MM.1S (cell line): ENCODE data around the gene IGF1R.

ENCODE experiments used
- EZH2 ChIP-seq: fragments of 300-600 bp; sonication (generic); optimal IDR thresholded peaks from 2 replicates; pipeline ENCODE3; 2017; ENCODE audit warnings: low read depth, mild to moderate bottlenecking, antibody characterized with exemption, low read length, mixed read lengths
- TF ChIP-seq, protein P1 (sequence below): fragments of 300-600 bp; sonication (generic); IDR thresholded peaks from 2 replicates; pipeline ENCODE4 v1.5.1; 2016; ENCODE audit warnings: antibody characterized with exemption, low read length, mixed read lengths

DNA sequence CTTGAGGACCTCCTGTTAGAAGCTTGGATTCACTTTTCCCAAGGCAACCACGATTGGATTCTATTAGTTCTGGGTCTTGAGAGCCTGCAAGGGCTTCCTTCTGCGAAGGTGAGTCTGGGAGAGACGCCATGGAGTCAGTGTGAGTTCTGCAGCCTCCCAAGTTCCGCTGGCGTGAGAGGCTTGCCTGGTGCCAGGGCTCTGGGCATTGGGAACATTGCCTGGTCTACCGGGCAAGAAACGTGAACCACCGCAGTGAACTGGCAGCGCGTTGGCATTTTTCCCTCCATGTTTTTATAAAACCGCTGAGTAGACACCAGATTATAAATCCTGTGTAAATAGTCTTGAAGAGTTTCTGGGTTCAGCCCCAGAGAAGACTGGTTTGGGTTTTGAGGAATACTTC lies 160.9 kb downstream of the IGF1R start:
- TF ChIP-seq, protein P1, sequence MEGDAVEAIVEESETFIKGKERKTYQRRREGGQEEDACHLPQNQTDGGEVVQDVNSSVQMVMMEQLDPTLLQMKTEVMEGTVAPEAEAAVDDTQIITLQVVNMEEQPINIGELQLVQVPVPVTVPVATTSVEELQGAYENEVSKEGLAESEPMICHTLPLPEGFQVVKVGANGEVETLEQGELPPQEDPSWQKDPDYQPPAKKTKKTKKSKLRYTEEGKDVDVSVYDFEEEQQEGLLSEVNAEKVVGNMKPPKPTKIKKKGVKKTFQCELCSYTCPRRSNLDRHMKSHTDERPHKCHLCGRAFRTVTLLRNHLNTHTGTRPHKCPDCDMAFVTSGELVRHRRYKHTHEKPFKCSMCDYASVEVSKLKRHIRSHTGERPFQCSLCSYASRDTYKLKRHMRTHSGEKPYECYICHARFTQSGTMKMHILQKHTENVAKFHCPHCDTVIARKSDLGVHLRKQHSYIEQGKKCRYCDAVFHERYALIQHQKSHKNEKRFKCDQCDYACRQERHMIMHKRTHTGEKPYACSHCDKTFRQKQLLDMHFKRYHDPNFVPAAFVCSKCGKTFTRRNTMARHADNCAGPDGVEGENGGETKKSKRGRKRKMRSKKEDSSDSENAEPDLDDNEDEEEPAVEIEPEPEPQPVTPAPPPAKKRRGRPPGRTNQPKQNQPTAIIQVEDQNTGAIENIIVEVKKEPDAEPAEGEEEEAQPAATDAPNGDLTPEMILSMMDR, result no peak
- TF ChIP-seq EZH2, result no peak
